Chondrocyte (in vitro differentiated cells): ENCODE results near the gene NAALAD2. TPM values are rescaled to one million over a fixed set of nuclear protein-coding genes. Genes with fewer than 3 reads are reported as not detected.
"Not testable (repeated sequence)": the region's sequence is repeated elsewhere in the genome, so short reads cannot be mapped to it uniquely, and the experiment has no call there.

Source experiments
- DNase-seq: peaks from one replicate; pipeline ENCODE4 v3.0.0; 2021; ENCODE audit warnings: mixed read lengths, low spot score
- H3K27ac Mint-ChIP-seq: one replicate; pipeline ENCODE4 v1.8.0; 2021; ENCODE audit warnings: mild to moderate bottlenecking, moderate library complexity, mixed read lengths; ENCODE audit not compliant: unreplicated experiment
- H3K27me3 Mint-ChIP-seq: 2 replicates; pipeline ENCODE4 v1.8.0; 2021; ENCODE audit warnings: low read depth, mixed read lengths
- H3K36me3 Mint-ChIP-seq: 2 replicates; pipeline ENCODE4 v1.8.0; 2021; ENCODE audit warnings: low read depth, mixed read lengths
- H3K4me1 Mint-ChIP-seq: 2 replicates; pipeline ENCODE4 v1.8.0; 2021; ENCODE audit warnings: low read depth, mild to moderate bottlenecking, mixed read lengths
- H3K4me3 Mint-ChIP-seq: one replicate; pipeline ENCODE4 v1.8.0; 2021; ENCODE audit warnings: mild to moderate bottlenecking, moderate library complexity, mixed read lengths; ENCODE audit not compliant: unreplicated experiment
- H3K9me3 Mint-ChIP-seq: 2 replicates; pipeline ENCODE4 v1.8.0; 2021; ENCODE audit warnings: low read depth, mixed read lengths
- CTCF ChIP-seq: fragments of 200-600 bp; sonication (generic); IDR thresholded peaks from 2 replicates; pipeline ENCODE4 v1.5.0; 2021; ENCODE audit warnings: antibody characterized with exemption, mild to moderate bottlenecking, moderate library complexity
- total RNA-seq: library from RNA; stranded (reverse); gene quantifications from 3 replicates; pipeline ENCODE4 v1.2.1, GENCODE V29; 2021

The NAALAD2 gene
- total RNA-seq, 1 donor from 2014 or later = 1.1 TPM

- Mint-ChIP-seq H3K4me1 (no peaks in the 10 kb centered on the region), H3K27me3 (no peaks in the 10 kb centered on the region), H3K9me3 (no peaks in the 10 kb centered on the region), H3K27ac (no peak overlapping the region), H3K4me3 (no peak overlapping the region), H3K36me3 (peaks cover 10% of the 10 kb centered on the region)
- TF ChIP-seq CTCF = no peak
- no peak for DNase-seq
Measured at GRCh38 chr11:90197377-90197776, 62.9 kb downstream of the NAALAD2 start.

GRCh38 chr11:90202342-90202741 lies 67.9 kb downstream of the NAALAD2 start:
- H3K36me3 Mint-ChIP-seq = peaks cover 14% of the 10 kb centered on the region
- no peaks in the 10 kb centered on the region for H3K27me3 Mint-ChIP-seq
- TF ChIP-seq CTCF = no peak
- H3K9me3 Mint-ChIP-seq = no peaks in the 10 kb centered on the region
- no peak for DNase-seq
- H3K4me3 Mint-ChIP-seq = no peak overlapping the region
- H3K4me1 Mint-ChIP-seq = peaks cover 17% of the 10 kb centered on the region
- no peak overlapping the region for H3K27ac Mint-ChIP-seq

- Mint-ChIP-seq H3K4me1 (peaks cover 17% of the 10 kb centered on the region), H3K4me3 (no peak overlapping the region), H3K9me3 (no peaks in the 10 kb centered on the region), H3K36me3 (peaks cover 13% of the 10 kb centered on the region), H3K27ac (no peak overlapping the region), H3K27me3 (no peaks in the 10 kb centered on the region)
- no peak for DNase-seq
- TF ChIP-seq CTCF = no peak
Measured at GRCh38 chr11:90204407-90204806, 69.9 kb downstream of the NAALAD2 start.

- H3K27me3 Mint-ChIP-seq = no peaks in the 10 kb centered on the region
- TF ChIP-seq CTCF = peak; percentile 93
- H3K9me3 Mint-ChIP-seq = no peaks in the 10 kb centered on the region
- no peak for DNase-seq
- H3K4me1 Mint-ChIP-seq = peaks cover 17% of the 10 kb centered on the region
- peaks cover 15% of the 10 kb centered on the region for H3K36me3 Mint-ChIP-seq
- H3K4me3 Mint-ChIP-seq = no peak overlapping the region
- H3K27ac Mint-ChIP-seq = peak overlapping the region; percentile 87
Measured at GRCh38 chr11:90204832-90205646, 70.6 kb downstream of the NAALAD2 start.

GRCh38 chr11:90207992-90208391 lies 73.5 kb downstream of the NAALAD2 start:
- H3K9me3 Mint-ChIP-seq, H3K27ac Mint-ChIP-seq, H3K4me3 Mint-ChIP-seq, H3K27me3 Mint-ChIP-seq, DNase-seq: not testable (repeated sequence)
- Mint-ChIP-seq H3K36me3 (peaks cover 12% of the 10 kb centered on the region), H3K4me1 (peaks cover 17% of the 10 kb centered on the region)

- no peak for DNase-seq
- TF ChIP-seq CTCF = no peak
- no peaks in the 10 kb centered on the region for H3K27me3 Mint-ChIP-seq
- H3K36me3 Mint-ChIP-seq = peaks cover 11% of the 10 kb centered on the region
- no peak overlapping the region for H3K27ac Mint-ChIP-seq
- no peak overlapping the region for H3K4me3 Mint-ChIP-seq
- H3K4me1 Mint-ChIP-seq = peaks cover 17% of the 10 kb centered on the region
- no peaks in the 10 kb centered on the region for H3K9me3 Mint-ChIP-seq
Measured at GRCh38 chr11:90208857-90209256, 74.4 kb downstream of the NAALAD2 start.
